Duodenal mucosa (tissue), 2 donors: Measurements from ENCODE around the gene ADAMTS2.
"Not testable (repeated sequence)": the region's sequence is repeated elsewhere in the genome, so short reads cannot be mapped to it uniquely, and the experiment has no call there.

Experiments used
- H3K27ac ChIP-seq: one replicate; pipeline ENCODE4 v1.7.0; 2013; ENCODE audit warnings: low read depth, low read length
- H3K27me3 ChIP-seq, 2 donors: one replicate each; pipeline ENCODE4 v1.7.0; 2013; ENCODE audit warnings: low read length in 2 of 2, control low read depth in 1 of 2; ENCODE audit not compliant: insufficient read depth in 2 of 2, control insufficient read depth in 1 of 2
- H3K36me3 ChIP-seq, 2 donors: one replicate each; pipeline ENCODE4 v1.7.0; 2013; ENCODE audit warnings: low read length in 2 of 2, control low read depth in 1 of 2; ENCODE audit not compliant: insufficient read depth in 2 of 2, control insufficient read depth in 1 of 2
- H3K4me1 ChIP-seq, 2 donors: one replicate each; pipeline ENCODE4 v1.7.0; 2013; ENCODE audit warnings: low read length in 2 of 2, control low read depth in 1 of 2; ENCODE audit not compliant: insufficient read depth in 2 of 2, control insufficient read depth in 1 of 2
- H3K4me3 ChIP-seq, 2 donors: one replicate each; pipeline ENCODE4 v1.7.0; 2013; ENCODE audit warnings: low read length in 2 of 2, low read depth in 1 of 2
- H3K9ac ChIP-seq, 2 donors: one replicate each; pipeline ENCODE4 v1.7.0; 2013; ENCODE audit warnings: low read length in 2 of 2, low read depth in 1 of 2
- H3K9me3 ChIP-seq, 2 donors: one replicate each; pipeline ENCODE4 v1.7.0; 2013; ENCODE audit warnings: low read length in 2 of 2, control low read depth in 1 of 2; ENCODE audit not compliant: control insufficient read depth in 1 of 2

Gene ADAMTS2

GRCh38 chr5:179219661-179220620, 125.3 kb downstream of the ADAMTS2 start:
- Histone ChIP-seq H3K9ac (no peak overlapping the region), H3K4me3 (no peak overlapping the region), H3K4me1 (no peaks in the 10 kb centered on the region), H3K27me3 (no peaks in the 10 kb centered on the region), H3K36me3 (no peaks in the 10 kb centered on the region), H3K9me3 (peaks cover 10 to 13% of the 10 kb centered on the region in 2 donors), H3K27ac (no peak overlapping the region)

- H3K4me1 ChIP-seq = no peaks in the 10 kb centered on the region
- no peak overlapping the region for H3K9ac ChIP-seq
- no peak overlapping the region for H3K4me3 ChIP-seq
- no peak overlapping the region for H3K27ac ChIP-seq
- H3K9me3 ChIP-seq = peaks cover 6 to 8% of the 10 kb centered on the region in 2 donors
- no peaks in the 10 kb centered on the region for H3K36me3 ChIP-seq
- no peaks in the 10 kb centered on the region for H3K27me3 ChIP-seq
Observed at GRCh38 chr5:179218943-179219330, 126.3 kb downstream of the ADAMTS2 start.

GRCh38 chr5:179217956-179218942, 127.0 kb downstream of the ADAMTS2 start:
- no peak overlapping the region for H3K9ac ChIP-seq
- no peak overlapping the region for H3K27ac ChIP-seq
- H3K4me1 ChIP-seq = no peaks in the 10 kb centered on the region
- H3K27me3 ChIP-seq = no peaks in the 10 kb centered on the region
- H3K4me3 ChIP-seq = no peak overlapping the region
- no peaks in the 10 kb centered on the region for H3K36me3 ChIP-seq
- H3K9me3 ChIP-seq = peaks cover 0 to 3% of the 10 kb centered on the region in 2 donors

GRCh38 chr5:179217356-179217755, 127.9 kb downstream of the ADAMTS2 start:
- Histone ChIP-seq H3K27me3 (no peaks in the 10 kb centered on the region), H3K4me3 (no peak overlapping the region), H3K36me3 (no peaks in the 10 kb centered on the region), H3K4me1 (no peaks in the 10 kb centered on the region), H3K9ac (no peak overlapping the region), H3K27ac (no peak overlapping the region), H3K9me3 (no peaks in the 10 kb centered on the region)

- H3K9me3 ChIP-seq, H3K36me3 ChIP-seq, H3K9ac ChIP-seq, H3K4me1 ChIP-seq, H3K4me3 ChIP-seq, H3K27me3 ChIP-seq, H3K27ac ChIP-seq: not testable (repeated sequence)
Observed at GRCh38 chr5:179216381-179216780, 128.9 kb downstream of the ADAMTS2 start.

GRCh38 chr5:179215576-179215975, 129.7 kb downstream of the ADAMTS2 start:
- no peak overlapping the region for H3K4me3 ChIP-seq
- H3K9ac ChIP-seq = no peak overlapping the region
- H3K36me3 ChIP-seq = no peaks in the 10 kb centered on the region
- no peaks in the 10 kb centered on the region for H3K27me3 ChIP-seq
- H3K9me3 ChIP-seq = no peaks in the 10 kb centered on the region
- H3K27ac ChIP-seq = no peak overlapping the region
- H3K4me1 ChIP-seq = no peaks in the 10 kb centered on the region

GRCh38 chr5:179214678-179215077, 130.6 kb downstream of the ADAMTS2 start:
- H3K9me3 ChIP-seq = no peaks in the 10 kb centered on the region
- H3K36me3 ChIP-seq = no peaks in the 10 kb centered on the region
- no peaks in the 10 kb centered on the region for H3K27me3 ChIP-seq
- H3K4me1 ChIP-seq = no peaks in the 10 kb centered on the region
- H3K9ac ChIP-seq = no peak overlapping the region
- no peak overlapping the region for H3K27ac ChIP-seq
- no peak overlapping the region for H3K4me3 ChIP-seq

- Histone ChIP-seq H3K27ac (no peak overlapping the region), H3K36me3 (no peaks in the 10 kb centered on the region), H3K27me3 (no peaks in the 10 kb centered on the region), H3K4me3 (no peak overlapping the region), H3K9me3 (no peaks in the 10 kb centered on the region), H3K9ac (no peak overlapping the region), H3K4me1 (no peaks in the 10 kb centered on the region)
Observed at GRCh38 chr5:179212870-179213269, 132.4 kb downstream of the ADAMTS2 start.

- Histone ChIP-seq H3K27ac (no peak overlapping the region), H3K4me3 (no peak overlapping the region), H3K9me3 (no peaks in the 10 kb centered on the region), H3K4me1 (no peaks in the 10 kb centered on the region), H3K9ac (no peak overlapping the region), H3K36me3 (no peaks in the 10 kb centered on the region), H3K27me3 (no peaks in the 10 kb centered on the region)
Observed at GRCh38 chr5:179211631-179212030, 133.6 kb downstream of the ADAMTS2 start.

- H3K27ac ChIP-seq = no peak overlapping the region
- H3K9me3 ChIP-seq = no peaks in the 10 kb centered on the region
- H3K4me1 ChIP-seq = no peaks in the 10 kb centered on the region
- no peak overlapping the region for H3K4me3 ChIP-seq
- no peaks in the 10 kb centered on the region for H3K27me3 ChIP-seq
- H3K9ac ChIP-seq = no peak overlapping the region
- no peaks in the 10 kb centered on the region for H3K36me3 ChIP-seq
Observed at GRCh38 chr5:179211068-179211467, 134.2 kb downstream of the ADAMTS2 start.
